C4-2B (cell line): ENCODE measurements around the gene CENPN.
A peak's percentile ranks its signal among the peaks of the same experiment; 100 is the strongest.

Experiments
- H3K27ac ChIP-seq: fragments of 450-650 bp; 2 replicates; pipeline ENCODE4 v1.5.1; 2017
- CTCF ChIP-seq: fragments of 450-650 bp; conservative IDR thresholded peaks from 2 replicates; pipeline ENCODE4 v1.5.1; 2017; ENCODE audit warnings: mild to moderate bottlenecking
- ZFX ChIP-seq: fragments of 450-650 bp; IDR thresholded peaks from 2 replicates; pipeline ENCODE4 v1.6.1; 2017

CENPN gene

GRCh38 chr16:80997139-80997798 lies 9.7 kb upstream of the CENPN start:
- H3K27ac ChIP-seq, result no peak overlapping the region
- no peak for TF ChIP-seq CTCF

GRCh38 chr16:80997964-80998620 lies 8.9 kb upstream of the CENPN start:
- H3K27ac ChIP-seq, result no peak overlapping the region
- TF ChIP-seq CTCF, result no peak
- TF ChIP-seq ZFX, result no peak

GRCh38 chr16:81000873-81001272 lies 6.1 kb upstream of the CENPN start:
- H3K27ac ChIP-seq, result no peak overlapping the region
- TF ChIP-seq ZFX (no peak), CTCF (no peak)

GRCh38 chr16:81001330-81001729 lies 5.7 kb upstream of the CENPN start:
- TF ChIP-seq CTCF (no peak), ZFX (no peak)
- no peak overlapping the region for H3K27ac ChIP-seq

GRCh38 chr16:81003064-81003463 lies 4.0 kb upstream of the CENPN start:
- no peak overlapping the region for H3K27ac ChIP-seq

GRCh38 chr16:81003610-81004460 lies 3.2 kb upstream of the CENPN start:
- TF ChIP-seq ZFX, result no peak
- no peak for TF ChIP-seq CTCF
- H3K27ac ChIP-seq, result peak overlapping the region; percentile 57

More at GRCh38 chr16:81003064-81003463, 4.0 kb upstream of the CENPN start:
- TF ChIP-seq CTCF (no peak), ZFX (no peak)
